ENCODE data around the gene PRM2.

DNA sequence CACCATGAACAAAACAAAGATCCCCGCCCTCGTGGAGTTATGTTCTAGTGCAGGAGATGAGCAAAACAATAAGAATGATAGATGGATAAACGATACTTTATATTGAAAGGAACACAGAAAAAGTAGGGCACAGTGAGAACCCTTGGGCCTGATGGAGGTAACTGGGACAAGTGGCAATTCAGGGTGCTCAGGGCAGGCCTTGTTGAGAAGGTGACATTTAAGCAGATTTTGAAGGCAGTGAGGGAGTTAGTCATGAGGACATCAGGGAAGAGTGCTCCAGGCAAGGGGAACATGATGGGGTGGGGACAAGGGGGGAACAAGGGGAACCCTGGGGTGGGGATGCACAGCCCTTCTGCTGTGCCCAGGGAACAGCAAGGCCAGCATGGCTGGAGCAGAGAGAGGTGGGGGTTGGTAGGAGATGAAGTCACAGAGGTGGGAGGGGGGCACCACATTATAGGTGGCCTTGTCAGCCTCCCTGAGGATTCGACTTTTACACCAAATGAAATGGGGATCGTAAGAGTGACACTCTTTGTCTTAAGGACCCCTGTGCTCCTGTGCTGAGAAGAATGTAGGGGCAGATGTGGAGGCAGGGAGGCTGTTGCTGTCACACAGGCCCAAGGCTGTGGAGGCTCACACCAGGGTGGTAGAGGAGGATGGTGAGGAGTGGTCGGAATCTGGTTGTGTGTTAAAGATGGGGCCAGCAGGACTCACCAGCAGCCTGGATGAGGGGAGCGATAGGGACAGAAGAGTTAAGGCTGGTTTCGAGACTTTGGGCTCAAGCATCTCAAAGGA, 14.0 kb upstream of the PRM2 start:
- TF ChIP-seq EZH2 (IDR thresholded peaks at IDR 0.05; ENCODE audit: insufficient read depth, poor library complexity, severe bottlenecking) (no peak), EZH2phosphoT487 (IDR thresholded peaks at IDR 0.05; ENCODE audit: insufficient read depth, low read depth) (no peak)

Measured in GM23248 (cell line).